ENCODE measurements around the gene HES7.

DNA sequence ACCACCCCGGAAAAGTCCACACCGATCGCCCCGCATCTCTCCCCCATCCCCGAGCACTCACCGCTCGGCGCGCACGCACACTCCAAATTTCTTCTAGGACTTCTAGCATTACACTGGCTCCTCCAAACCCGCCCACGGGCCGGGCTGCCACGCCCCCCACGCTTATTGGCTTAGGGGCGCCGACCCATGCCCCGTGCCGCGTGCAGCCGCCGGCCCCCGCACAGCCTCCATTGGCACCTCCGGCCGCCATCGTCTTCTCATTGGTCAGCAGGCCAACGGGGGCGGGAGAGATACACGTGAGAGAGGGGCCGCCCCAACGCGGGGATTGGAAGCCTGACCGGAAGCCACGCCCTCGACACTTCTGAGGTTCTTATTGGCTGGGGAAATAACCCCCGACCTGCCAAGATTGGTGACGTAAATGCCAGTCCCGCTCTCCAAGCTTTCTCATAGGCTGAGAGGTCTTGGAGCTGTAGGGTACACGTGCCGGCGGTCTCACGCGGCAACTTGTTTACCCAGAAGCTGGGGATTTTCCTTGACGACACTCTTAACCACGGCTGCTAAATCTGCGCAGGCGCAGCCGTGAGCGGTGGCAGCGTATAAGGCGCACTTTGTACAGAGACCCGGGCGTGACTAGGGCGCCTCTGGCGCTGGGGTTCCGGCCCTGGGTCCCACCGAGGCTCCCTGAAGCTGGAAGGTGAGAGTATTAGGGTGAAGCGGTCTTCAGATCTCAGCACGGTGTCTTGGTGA, 32.5 kb upstream of the HES7 start:
- TF ChIP-seq CTCF (IDR thresholded peaks at IDR 0.05) (peak in 1 of 4 experiments; percentile 40), POLR2A (IDR thresholded peaks at IDR 0.05) (peak; percentile 100)
